HL-60/S4 (cell line): ENCODE results near the gene HOMER3.
"Not testable (repeated sequence)": the region's sequence is repeated elsewhere in the genome, so short reads cannot be mapped to it uniquely, and the experiment has no call there.

Experiments used
- in situ Hi-C: fragments of 300-500 bp; cut with MboI; formaldehyde crosslinking; loops from 2 replicates; pipeline ENCODE4 v1.14.3; 2022; ENCODE audit warnings: low sequenced_read_pairs

The HOMER3 gene

GRCh38 chr19:18904334-18905057 is 36.5 kb downstream of the HOMER3 start:
- in situ Hi-C loops: no loop called here

GRCh38 chr19:18903156-18904037 is 37.6 kb downstream of the HOMER3 start:
- in situ Hi-C loops: no loop called here

DNA sequence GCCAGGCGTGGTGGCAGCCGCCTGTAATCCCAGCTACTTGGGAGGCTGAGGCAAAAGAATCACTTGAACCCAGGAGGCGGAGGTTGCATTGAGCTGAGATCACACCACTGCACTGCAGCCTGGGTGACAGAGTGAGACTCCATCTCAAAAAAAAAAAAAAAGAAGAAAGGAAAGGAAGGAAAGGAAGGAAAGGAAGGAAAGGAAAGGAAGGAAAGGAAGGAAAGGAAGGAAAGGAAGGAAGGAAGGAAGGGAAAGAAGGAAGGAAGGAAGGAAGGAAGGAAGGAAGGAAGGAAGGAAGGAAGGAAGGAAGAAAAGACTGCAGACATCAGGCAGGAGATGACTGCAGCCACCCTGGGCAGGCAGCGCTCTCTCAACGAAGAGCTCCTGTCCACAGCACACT is 38.5 kb downstream of the HOMER3 start:
- in situ Hi-C loops: not testable (repeated sequence)

DNA sequence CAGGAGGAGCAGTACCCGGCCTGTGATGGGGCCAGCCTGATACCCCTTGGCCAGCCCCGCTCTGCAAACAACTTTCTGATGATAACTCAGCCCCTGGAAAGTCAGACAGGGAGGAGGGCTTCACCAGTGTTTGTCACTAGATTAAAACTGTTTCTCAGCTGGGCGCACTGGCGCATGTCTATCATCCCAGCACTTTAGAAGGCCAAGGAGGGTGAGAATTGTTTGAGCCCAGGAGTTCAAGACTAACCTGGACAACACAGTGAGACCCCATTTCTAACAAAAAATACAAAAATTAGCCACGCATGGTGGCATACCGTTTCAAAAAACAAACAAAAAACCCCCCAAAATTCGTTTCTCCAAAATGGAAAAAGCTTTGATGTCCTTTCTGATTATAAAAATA is 39.5 kb downstream of the HOMER3 start:
- in situ Hi-C loops: no loop called here

- in situ Hi-C loops: no loop called here
Measured at GRCh38 chr19:18900700-18901481, 40.1 kb downstream of the HOMER3 start.

DNA sequence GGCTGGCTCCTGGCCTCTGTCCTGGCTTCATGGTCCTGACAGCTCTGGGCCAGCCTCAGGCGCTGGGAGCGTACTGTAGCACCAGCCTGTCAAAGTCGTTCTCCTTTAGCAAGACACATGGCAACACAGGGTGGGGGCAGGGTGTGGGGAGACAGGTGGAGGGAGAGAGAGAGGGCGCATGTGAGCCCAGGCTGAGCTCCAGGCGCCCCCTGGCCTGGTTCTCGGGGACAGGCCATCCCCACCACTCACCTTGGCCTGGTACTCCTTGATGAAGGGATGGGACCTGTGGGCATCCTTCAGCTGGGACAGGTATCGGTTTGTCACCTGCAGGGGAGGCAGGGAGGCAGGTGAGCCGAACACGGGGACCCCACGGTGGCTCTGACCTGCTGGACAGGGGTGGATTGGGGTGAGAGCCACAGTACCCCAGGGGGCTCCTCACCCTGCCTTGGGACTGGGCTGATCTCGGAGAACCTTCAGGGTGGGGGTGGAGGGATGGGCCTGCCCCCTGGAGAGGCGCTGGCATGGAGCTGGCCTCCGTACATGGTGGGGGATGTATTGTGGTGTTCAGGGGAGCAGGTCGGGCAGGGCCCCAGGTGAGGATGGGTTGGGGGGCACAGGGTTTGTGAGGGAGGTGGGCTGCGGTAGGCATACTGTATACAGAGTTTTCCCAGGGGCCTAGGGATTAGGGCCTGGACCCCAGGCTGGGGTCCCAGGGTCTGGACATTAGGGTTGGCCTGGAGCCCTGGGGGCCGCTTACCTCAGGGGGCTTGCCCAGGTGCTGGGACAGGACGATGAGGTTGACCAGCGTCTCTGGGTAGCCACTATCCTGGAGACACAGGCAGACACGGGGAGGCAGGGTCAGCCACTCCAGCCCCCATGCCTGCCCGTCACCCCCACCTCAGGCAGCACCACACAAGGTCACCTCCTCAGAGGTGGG is 41.1 kb downstream of the HOMER3 start:
- in situ Hi-C loops: no loop called here

GRCh38 chr19:18898607-18899408 is 42.2 kb downstream of the HOMER3 start:
- in situ Hi-C loops: no loop called here

DNA sequence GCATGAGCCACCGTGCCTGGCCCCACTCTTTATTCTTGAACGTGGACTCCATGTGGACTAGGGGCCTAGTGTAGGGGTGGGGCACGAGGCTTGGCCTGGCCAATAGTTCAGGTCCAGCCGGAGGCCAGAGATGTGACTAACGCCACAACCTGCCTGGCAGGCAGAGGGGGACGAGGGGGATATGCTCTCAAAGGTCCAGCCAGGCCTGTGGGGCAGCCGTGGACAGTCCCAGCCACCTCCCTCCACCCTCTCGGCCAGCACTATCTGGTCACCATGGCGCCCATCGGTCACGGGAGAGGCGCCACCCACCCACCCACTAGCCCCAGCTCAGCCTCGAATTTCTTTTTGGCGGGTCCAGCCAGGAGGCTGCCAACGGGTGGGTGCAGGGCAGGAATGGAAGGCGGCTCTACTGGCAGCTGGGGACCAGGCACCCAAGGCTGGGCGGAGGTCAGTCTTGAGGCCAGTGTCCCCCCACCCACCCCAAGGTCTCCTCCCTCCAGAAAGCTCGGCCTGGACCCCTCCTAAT is 42.9 kb downstream of the HOMER3 start:
- in situ Hi-C loops: no loop called here

DNA sequence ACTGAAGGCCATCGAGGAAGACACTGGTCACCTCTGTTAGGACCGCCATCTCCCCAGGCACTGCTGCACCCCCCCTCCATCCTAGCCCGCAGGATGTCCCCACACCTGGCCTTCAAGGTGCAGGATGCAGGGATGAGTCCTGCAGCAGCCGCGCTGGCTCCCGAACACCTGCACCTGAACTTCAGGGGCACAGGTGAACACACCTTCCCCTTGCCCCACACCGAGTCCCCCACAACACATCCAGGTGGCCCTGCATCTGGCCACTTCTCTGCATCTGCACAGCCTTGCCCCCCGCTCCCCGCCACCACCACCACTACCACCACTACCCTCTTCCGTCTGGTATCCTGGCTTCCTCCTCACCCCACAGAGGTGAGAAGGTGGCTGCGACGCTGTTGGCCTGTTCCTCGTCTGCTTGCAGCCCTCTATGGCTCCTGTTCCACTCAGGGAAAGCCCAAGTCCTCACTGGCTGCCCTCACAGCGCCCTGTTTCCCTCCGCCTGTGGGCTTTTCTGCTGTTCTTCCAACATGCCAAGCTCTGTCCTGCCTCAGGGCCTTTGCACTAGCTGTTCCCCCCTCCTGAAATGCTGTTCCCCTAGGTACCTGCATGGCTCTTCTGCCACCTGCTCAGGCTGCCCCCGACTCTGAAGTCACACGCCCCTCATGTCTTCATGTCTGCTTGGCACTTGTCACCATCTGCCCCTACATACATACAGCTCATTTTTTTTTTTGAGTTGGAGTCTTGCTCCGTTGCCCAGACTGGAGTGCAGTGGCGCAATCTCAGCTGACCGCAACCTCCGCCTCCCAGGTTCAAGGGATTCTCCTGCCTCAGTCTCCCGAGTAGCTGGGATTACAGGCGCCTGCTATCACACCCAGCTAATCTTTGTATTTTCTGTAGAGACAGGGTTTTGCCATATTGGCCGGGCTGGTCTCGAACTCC is 43.7 kb downstream of the HOMER3 start:
- in situ Hi-C loops: no loop called here

DNA sequence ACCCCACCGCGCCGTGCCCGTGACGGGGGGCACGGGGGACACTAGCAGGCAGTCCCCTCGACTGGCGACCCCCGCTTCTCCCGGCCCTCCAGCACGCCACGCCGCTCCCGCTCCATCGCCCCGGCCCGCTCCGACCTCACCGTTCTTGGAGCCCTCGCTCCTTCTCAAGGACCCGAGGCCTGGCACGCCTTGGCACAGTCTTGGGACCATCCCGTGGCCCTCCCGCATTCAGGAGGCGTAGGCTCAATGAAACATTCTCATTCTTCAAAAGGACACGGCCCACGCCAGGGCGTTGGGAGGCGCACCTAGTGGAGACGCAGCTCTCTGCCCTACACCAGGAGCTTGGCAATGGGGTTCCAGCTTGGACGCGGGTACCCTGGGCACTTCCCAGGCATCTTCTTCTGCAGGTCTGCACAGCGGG is 44.6 kb downstream of the HOMER3 start:
- in situ Hi-C loops: no loop called here

DNA sequence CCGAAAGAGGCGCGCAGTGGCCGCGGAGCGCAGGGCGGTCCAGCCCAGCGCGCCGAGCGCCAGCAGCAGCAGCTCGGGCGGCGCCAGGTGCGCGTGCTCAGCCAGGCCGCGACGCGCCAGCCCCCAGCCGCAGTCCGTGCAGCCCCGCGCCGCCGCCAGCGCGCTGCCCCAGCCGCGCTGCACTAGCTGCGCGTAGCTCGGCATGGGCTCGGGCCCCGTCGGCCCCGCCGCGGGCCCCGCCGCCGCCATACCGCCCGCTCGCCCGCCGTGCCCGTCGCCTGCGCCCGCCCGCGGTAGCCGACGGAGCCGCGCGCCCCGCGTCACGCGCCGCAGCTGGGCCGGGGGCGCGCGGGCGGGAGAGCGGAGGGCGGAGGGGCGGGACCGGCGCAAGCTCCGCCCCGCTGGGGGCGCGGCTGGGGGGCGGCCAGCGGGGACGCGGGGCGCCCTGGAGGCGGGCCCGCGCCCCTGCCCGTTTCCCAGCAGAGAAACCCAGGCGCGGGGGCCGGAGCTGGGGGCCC is 45.1 kb downstream of the HOMER3 start, which contains the start of gene CERS1:
Gene CERS1 (minus strand): TSS at position 335 of the 518 bp plus-strand sequence. CDS start 86 bp downstream, at position 249.
- in situ Hi-C loops: no loop called here

DNA sequence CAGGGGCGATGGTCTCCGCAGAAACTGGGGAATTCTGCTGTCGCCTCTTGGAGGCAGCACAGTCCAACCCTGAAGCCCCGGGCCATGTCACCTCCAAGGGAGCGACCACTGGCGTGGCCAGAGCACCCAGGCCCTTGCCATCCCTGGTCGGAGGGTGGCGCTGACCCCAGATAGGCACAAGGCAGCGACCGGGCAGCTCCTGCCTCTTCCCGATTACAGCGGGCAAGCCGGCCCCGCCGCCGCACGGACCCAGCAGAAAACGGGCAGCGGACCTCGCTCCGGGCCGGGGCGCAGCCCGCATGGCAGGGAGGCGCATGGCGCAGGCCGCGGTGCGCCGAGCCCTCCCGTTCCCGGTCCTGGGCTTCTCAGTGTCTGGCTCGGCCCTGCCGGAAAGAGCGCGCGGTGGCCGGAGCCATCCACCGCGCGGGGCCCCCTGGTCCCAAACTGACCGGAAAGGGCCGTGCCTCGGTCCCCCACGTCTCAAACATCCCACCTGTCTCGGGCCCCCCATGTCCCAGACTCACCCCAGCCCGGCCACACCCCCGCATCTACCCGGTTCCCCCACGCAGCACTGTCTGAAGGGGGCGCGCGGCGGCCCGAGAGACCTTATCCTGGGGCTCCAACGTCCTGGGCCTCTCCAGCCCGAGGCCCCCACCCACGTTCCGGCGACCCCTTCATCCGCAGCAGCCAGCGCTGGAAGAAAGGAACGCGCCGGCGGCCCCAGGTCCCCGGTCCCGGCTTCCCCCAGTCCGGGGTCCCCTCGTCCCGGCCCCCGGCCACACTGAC is 45.8 kb downstream of the HOMER3 start:
- in situ Hi-C loops: no loop called here

DNA sequence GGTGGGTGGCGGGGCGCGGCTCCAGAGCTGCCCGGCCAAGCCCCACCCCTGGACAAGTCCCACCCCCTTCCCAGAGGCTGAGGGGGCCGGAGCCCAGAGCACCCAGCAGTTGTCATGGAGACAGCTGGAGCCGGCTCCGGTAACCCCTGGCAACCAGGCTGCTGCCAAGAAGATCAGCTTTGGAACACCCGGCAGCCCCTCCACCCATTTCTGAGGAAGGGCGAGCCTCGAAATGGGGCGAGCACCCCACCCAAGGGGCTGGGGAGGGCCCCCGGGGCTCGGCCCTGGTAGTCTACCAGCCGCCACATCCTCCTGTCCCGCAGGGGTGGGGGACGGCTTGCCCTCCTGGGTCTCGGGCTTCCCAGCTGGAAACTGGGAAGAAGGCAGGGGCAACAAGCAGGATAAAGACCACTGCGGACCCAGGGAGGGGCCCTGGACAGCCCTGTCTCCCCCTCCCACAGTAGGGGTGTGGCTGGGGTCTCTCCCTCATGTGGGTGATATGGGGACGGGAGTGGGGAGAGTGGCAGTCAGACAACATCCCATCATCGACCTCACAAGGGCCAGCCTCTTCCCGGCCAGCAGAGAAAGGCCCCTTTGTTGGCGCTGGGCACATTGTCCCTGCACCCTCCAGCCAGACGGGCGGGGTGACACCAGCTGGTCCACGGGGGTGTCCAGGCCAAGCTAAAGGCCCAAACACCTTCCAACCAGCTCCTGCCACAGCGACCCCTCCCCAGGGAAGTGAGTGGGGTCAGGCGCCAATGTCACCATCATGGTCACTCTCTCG is 46.6 kb downstream of the HOMER3 start:
- in situ Hi-C loops: no loop called here

GRCh38 chr19:18893587-18894253 is 47.3 kb downstream of the HOMER3 start:
- in situ Hi-C loops: no loop called here

DNA sequence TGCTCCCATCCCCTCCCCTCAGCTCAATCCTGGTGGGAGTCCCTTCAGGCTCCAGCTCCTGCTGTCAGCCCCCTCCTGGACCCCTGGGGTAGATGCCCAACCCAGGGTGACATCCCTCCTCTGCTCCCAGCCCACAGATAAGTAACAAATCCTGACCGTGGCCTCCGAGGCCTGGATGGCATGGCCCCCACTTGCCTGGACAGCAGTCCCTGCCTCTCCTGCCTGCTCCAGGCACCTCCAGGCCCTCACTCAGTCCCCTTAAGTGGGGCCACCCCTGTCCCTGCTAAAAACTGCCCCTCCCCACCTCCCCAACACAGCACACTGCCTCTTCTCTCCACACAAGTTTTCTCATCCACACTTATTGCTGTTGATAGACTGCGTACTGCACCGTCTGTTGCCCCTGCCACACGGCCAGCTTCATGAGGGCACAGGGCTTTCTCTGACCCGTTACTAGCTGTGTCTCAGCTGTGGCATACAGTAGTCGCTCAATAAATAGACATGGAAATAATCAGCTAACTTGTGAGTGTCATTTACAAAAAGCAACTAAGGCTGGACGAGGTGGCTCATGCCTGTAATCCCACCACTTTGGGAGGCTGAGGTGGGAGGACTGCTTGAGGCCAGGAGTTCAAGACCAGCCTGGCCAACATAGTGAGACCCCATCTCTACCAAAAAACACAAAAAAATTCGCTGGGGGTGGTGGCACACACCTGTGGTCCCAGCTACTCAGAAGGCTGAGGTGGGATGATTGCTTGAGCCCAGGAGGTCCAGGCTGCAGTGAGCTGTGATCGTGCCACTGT is 50.9 kb downstream of the HOMER3 start:
- in situ Hi-C loops: no loop called here
